ENCODE measurements around the gene TSPAN33.

- no peak for TF ChIP-seq CTCF (IDR thresholded peaks at IDR 0.05)
- no peak for TF ChIP-seq POLR2A (IDR thresholded peaks at IDR 0.05; ENCODE audit: low read depth)
Measured at GRCh38 chr7:129144095-129144833, at the start of gene TSPAN33.
